ENCODE results near the gene KLF15.

Gene KLF15

GRCh38 chr3:126304291-126304690, 52.9 kb downstream of the KLF15 start:
- DNase-seq = no peak

- DNase-seq = no peak
Measured at GRCh38 chr3:126303272-126303671, 53.9 kb downstream of the KLF15 start.

GRCh38 chr3:126300761-126301481, 56.3 kb downstream of the KLF15 start:
- DNase-seq = no peak

- DNase-seq = no peak
Measured at GRCh38 chr3:126300001-126300760, 57.0 kb downstream of the KLF15 start.

GRCh38 chr3:126295407-126295939, 61.7 kb downstream of the KLF15 start:
- DNase-seq = no peak

- no peak for DNase-seq
Measured at GRCh38 chr3:126294211-126294808, 62.9 kb downstream of the KLF15 start.

- DNase-seq = no peak
Measured at GRCh38 chr3:126293370-126294082, 63.7 kb downstream of the KLF15 start.
